Subcutaneous adipose tissue (tissue), 4 donors: ENCODE measurements around the gene GNG13. TPM values are rescaled to one million over a fixed set of nuclear protein-coding genes. Genes with fewer than 3 reads are reported as not detected.

Experiments used
- total RNA-seq, 4 donors: library from RNA; depleted of rRNA; stranded (reverse); fragments of >200 nt; gene quantifications; one replicate each; pipeline ENCODE4 v1.1.0, GENCODE V29; 2016
- TF ChIP-seq, protein P1 (sequence below): fragments of 450-650 bp; IDR thresholded peaks from one replicate; pipeline ENCODE4 v1.5.1; 2016; ENCODE audit warnings: low read depth, mild to moderate bottlenecking, control low read depth, antibody characterized with exemption, moderate library complexity

Gene GNG13
- total RNA-seq, 4 donors from 2014 or later, result not detected

GRCh38 chr16:794853-795466 lies 5.6 kb downstream of the GNG13 start:
- TF ChIP-seq, protein P1, sequence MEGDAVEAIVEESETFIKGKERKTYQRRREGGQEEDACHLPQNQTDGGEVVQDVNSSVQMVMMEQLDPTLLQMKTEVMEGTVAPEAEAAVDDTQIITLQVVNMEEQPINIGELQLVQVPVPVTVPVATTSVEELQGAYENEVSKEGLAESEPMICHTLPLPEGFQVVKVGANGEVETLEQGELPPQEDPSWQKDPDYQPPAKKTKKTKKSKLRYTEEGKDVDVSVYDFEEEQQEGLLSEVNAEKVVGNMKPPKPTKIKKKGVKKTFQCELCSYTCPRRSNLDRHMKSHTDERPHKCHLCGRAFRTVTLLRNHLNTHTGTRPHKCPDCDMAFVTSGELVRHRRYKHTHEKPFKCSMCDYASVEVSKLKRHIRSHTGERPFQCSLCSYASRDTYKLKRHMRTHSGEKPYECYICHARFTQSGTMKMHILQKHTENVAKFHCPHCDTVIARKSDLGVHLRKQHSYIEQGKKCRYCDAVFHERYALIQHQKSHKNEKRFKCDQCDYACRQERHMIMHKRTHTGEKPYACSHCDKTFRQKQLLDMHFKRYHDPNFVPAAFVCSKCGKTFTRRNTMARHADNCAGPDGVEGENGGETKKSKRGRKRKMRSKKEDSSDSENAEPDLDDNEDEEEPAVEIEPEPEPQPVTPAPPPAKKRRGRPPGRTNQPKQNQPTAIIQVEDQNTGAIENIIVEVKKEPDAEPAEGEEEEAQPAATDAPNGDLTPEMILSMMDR, result no peak

- TF ChIP-seq, protein P1, result no peak
Observed at GRCh38 chr16:794091-794822, 6.3 kb downstream of the GNG13 start.

DNA sequence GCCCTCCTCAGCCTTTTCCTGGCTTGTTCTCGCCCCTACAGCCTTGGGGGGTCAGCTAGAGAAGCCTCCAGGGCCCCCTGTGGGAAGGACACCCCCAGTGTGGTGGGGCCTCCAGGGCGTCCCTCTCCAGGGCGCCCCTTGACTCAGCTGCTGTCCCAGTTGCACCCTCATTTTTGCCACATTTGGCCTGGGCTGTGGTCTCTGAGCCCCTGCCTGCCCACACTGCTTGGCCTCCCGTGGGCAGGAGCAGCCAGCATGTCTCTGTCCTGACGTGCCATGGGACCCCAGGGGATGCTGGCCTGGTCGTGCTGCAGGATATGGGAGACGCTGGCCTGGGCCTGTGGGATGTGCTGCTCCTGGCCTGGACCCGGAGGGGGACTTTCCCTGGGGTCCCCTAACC lies 7.1 kb downstream of the GNG13 start:
- TF ChIP-seq, protein P1, result no peak

- TF ChIP-seq, protein P1, result no peak
Observed at GRCh38 chr16:792221-792995, 8.1 kb downstream of the GNG13 start.

DNA sequence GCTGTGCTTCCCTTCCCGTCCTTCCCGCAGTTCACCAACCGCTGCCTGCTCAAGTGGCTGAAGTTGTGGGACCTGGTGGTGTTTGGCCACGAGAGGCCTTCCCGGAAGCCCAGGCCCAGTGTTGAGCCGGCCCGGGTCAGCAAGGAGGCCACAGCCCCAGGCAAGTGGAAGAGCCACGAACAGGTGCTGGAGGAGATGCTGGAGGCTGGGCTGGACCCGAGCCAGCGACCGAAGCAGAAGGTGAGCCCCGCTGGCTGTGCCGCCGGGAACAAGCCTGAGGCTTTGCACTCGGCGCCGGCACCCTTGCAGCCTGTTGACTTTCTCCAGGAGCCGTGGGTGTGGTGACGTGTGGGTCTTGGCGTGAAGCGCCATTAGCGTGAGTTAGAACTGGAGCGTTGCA lies 9.4 kb downstream of the GNG13 start:
- TF ChIP-seq, protein P1, result no peak

GRCh38 chr16:790086-790485 lies 10.4 kb downstream of the GNG13 start:
- TF ChIP-seq, protein P1, result no peak
